Colonic mucosa (tissue), 4 donors: Measurements from ENCODE around the gene NOL8. TPM values are rescaled to one million over a fixed set of nuclear protein-coding genes. Genes with fewer than 3 reads are reported as not detected.

Experiments used
- DNase-seq: peaks from one replicate; pipeline ENCODE4 v3.0.0-alpha.2; 2020
- H3K27ac ChIP-seq: fragments of 200-600 bp; one replicate; pipeline ENCODE4 v1.8.0; 2021
- H3K27me3 ChIP-seq: fragments of 200-600 bp; one replicate; pipeline ENCODE4 v1.8.0; 2021
- H3K36me3 ChIP-seq: fragments of 200-600 bp; one replicate; pipeline ENCODE4 v1.8.0; 2021
- H3K4me1 ChIP-seq: fragments of 200-600 bp; one replicate; pipeline ENCODE4 v1.8.0; 2021; ENCODE audit warnings: mild to moderate bottlenecking
- H3K4me3 ChIP-seq: fragments of 200-600 bp; one replicate; pipeline ENCODE4 v1.8.0; 2021
- H3K9ac ChIP-seq, 2 donors: one replicate each; pipeline ENCODE4 v1.7.0; 2013; ENCODE audit warnings: control low read depth in 2 of 2, low read depth in 2 of 2, low read length in 2 of 2
- H3K9me3 ChIP-seq: fragments of 200-600 bp; one replicate; pipeline ENCODE4 v1.8.0; 2021
- CTCF ChIP-seq: fragments of 200-600 bp; IDR thresholded peaks from one replicate; pipeline ENCODE4 v1.8.0; 2022; ENCODE audit warnings: antibody characterized with exemption, mild to moderate bottlenecking
- intact Hi-C: fragments of 100-400 bp; cut with DNase I; formaldehyde crosslinking; loops from one replicate; pipeline ENCODE4 v1.14.1; 2022
- total RNA-seq, 2 donors: library from RNA; stranded (reverse); fragmentation: NEBNext Ultra II Directional in 1 of 2; extraction: Animal tissue kit (Norgen Biotek cat#: 25700) in 1 of 2; gene quantifications; one replicate each; pipeline ENCODE4 v1.2.1, GENCODE V29; 2021
- donor health status: healthy.
- donor health status: DM: no; HTN: no; CAD: no.
- donor health status: DM: no; HTN: no; CAD: no.

Gene NOL8
- 10 to 100 TPM; 17.6 to 26.4 TPM for total RNA-seq

- Histone ChIP-seq H3K4me1 (peaks cover 8% of the 10 kb centered on the region), H3K4me3 (peak within 1 kb of the TSS; percentile 52), H3K27me3 (no peaks in the 10 kb centered on the region), H3K27ac (peak within 1 kb of the TSS; percentile 88), H3K9me3 (no peaks in the 10 kb centered on the region), H3K9ac (peak within 1 kb of the TSS; percentile 91 to 94), H3K36me3 (no peaks in the 10 kb centered on the region)
- DNase-seq: peak; percentile 89
- intact Hi-C loops: no loop called here
- TF ChIP-seq CTCF: no peak
Measured at GRCh38 chr9:92325269-92325990, at the start of gene NOL8, which contains the start of gene CENPP. Gene NOL8 (minus strand): TSS chr9:92325350. CDS start chr9:92324161, 1,189 bp downstream. Gene CENPP (plus strand): TSS chr9:92325953.

GRCh38 chr9:92373167-92373566 is 48.0 kb upstream of the NOL8 start:
- H3K9ac ChIP-seq: no peak overlapping the region
- no peaks in the 10 kb centered on the region for H3K4me1 ChIP-seq
- no peaks in the 10 kb centered on the region for H3K27me3 ChIP-seq
- H3K9me3 ChIP-seq: no peaks in the 10 kb centered on the region
- intact Hi-C loops: no loop called here
- no peak for TF ChIP-seq CTCF
- H3K4me3 ChIP-seq: no peak overlapping the region
- DNase-seq: no peak
- no peak overlapping the region for H3K27ac ChIP-seq
- no peaks in the 10 kb centered on the region for H3K36me3 ChIP-seq

GRCh38 chr9:92369075-92369474 is 43.9 kb upstream of the NOL8 start:
- H3K27me3 ChIP-seq: no peaks in the 10 kb centered on the region
- no peaks in the 10 kb centered on the region for H3K9me3 ChIP-seq
- H3K27ac ChIP-seq: no peak overlapping the region
- no peaks in the 10 kb centered on the region for H3K36me3 ChIP-seq
- H3K4me1 ChIP-seq: no peaks in the 10 kb centered on the region
- intact Hi-C loops: no loop called here
- no peak overlapping the region for H3K4me3 ChIP-seq
- DNase-seq: no peak
- no peak overlapping the region for H3K9ac ChIP-seq
- TF ChIP-seq CTCF: no peak

GRCh38 chr9:92360083-92360482 is 34.9 kb upstream of the NOL8 start:
- H3K27ac ChIP-seq: no peak overlapping the region
- H3K4me3 ChIP-seq: no peak overlapping the region
- intact Hi-C loops: no loop called here
- H3K36me3 ChIP-seq: no peaks in the 10 kb centered on the region
- TF ChIP-seq CTCF: no peak
- no peaks in the 10 kb centered on the region for H3K4me1 ChIP-seq
- no peaks in the 10 kb centered on the region for H3K9me3 ChIP-seq
- no peak for DNase-seq
- H3K27me3 ChIP-seq: no peaks in the 10 kb centered on the region
- H3K9ac ChIP-seq: no peak overlapping the region

- H3K9me3 ChIP-seq: no peaks in the 10 kb centered on the region
- H3K27me3 ChIP-seq: no peaks in the 10 kb centered on the region
- no peak overlapping the region for H3K27ac ChIP-seq
- no peak overlapping the region for H3K9ac ChIP-seq
- H3K4me3 ChIP-seq: no peak overlapping the region
- no peak for DNase-seq
- TF ChIP-seq CTCF: no peak
- no peaks in the 10 kb centered on the region for H3K4me1 ChIP-seq
- intact Hi-C loops: no loop called here
- no peaks in the 10 kb centered on the region for H3K36me3 ChIP-seq
Measured at GRCh38 chr9:92359394-92359995, 34.3 kb upstream of the NOL8 start.
